Chondrocyte (in vitro differentiated cells): ENCODE measurements around the gene UGCG. TPM values are rescaled to one million over a fixed set of nuclear protein-coding genes. Genes with fewer than 3 reads are reported as not detected.

ENCODE experiments used
- DNase-seq: peaks from one replicate; pipeline ENCODE4 v3.0.0; 2021; ENCODE audit warnings: mixed read lengths, low spot score
- H3K27ac Mint-ChIP-seq: one replicate; pipeline ENCODE4 v1.8.0; 2021; ENCODE audit warnings: mild to moderate bottlenecking, moderate library complexity, mixed read lengths; ENCODE audit not compliant: unreplicated experiment
- H3K27me3 Mint-ChIP-seq: 2 replicates; pipeline ENCODE4 v1.8.0; 2021; ENCODE audit warnings: low read depth, mixed read lengths
- H3K36me3 Mint-ChIP-seq: 2 replicates; pipeline ENCODE4 v1.8.0; 2021; ENCODE audit warnings: low read depth, mixed read lengths
- H3K4me1 Mint-ChIP-seq: 2 replicates; pipeline ENCODE4 v1.8.0; 2021; ENCODE audit warnings: low read depth, mild to moderate bottlenecking, mixed read lengths
- H3K4me3 Mint-ChIP-seq: one replicate; pipeline ENCODE4 v1.8.0; 2021; ENCODE audit warnings: mild to moderate bottlenecking, moderate library complexity, mixed read lengths; ENCODE audit not compliant: unreplicated experiment
- H3K9me3 Mint-ChIP-seq: 2 replicates; pipeline ENCODE4 v1.8.0; 2021; ENCODE audit warnings: low read depth, mixed read lengths
- CTCF ChIP-seq: fragments of 200-600 bp; sonication (generic); IDR thresholded peaks from 2 replicates; pipeline ENCODE4 v1.5.0; 2021; ENCODE audit warnings: antibody characterized with exemption, mild to moderate bottlenecking, moderate library complexity
- total RNA-seq: library from RNA; stranded (reverse); gene quantifications from 3 replicates; pipeline ENCODE4 v1.2.1, GENCODE V29; 2021

The UGCG gene
- total RNA-seq, 1 donor from 2014 or later = 30.9 TPM

DNA sequence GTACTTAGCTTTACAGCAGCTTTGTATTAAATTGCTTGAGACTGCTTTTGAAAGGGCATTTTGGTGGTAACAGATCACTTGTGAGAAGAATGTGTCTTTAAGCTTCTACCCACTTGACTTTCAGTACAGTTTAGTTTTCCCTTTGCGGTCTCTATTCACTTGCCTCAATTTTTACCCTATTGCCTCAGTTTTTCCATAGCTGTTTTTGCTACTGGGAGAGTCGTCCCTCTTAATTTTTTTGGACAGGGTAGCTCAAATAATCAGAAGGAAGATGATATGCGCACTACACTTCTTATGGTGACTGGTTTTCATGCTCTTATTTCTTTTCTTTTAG lies 18.8 kb downstream of the UGCG start:
- no peak for TF ChIP-seq CTCF
- Mint-ChIP-seq H3K4me1 (peaks cover 36% of the 10 kb centered on the region), H3K4me3 (no peak overlapping the region), H3K27me3 (no peaks in the 10 kb centered on the region), H3K36me3 (peaks cover 5% of the 10 kb centered on the region), H3K27ac (no peak overlapping the region), H3K9me3 (no peaks in the 10 kb centered on the region)
- DNase-seq = no peak

GRCh38 chr9:111916234-111916645 lies 19.6 kb downstream of the UGCG start:
- no peaks in the 10 kb centered on the region for H3K9me3 Mint-ChIP-seq
- H3K36me3 Mint-ChIP-seq = peaks cover 6% of the 10 kb centered on the region
- H3K27me3 Mint-ChIP-seq = no peaks in the 10 kb centered on the region
- H3K4me3 Mint-ChIP-seq = no peak overlapping the region
- no peak overlapping the region for H3K27ac Mint-ChIP-seq
- no peak for DNase-seq
- H3K4me1 Mint-ChIP-seq = peaks cover 31% of the 10 kb centered on the region
- TF ChIP-seq CTCF = no peak

DNA sequence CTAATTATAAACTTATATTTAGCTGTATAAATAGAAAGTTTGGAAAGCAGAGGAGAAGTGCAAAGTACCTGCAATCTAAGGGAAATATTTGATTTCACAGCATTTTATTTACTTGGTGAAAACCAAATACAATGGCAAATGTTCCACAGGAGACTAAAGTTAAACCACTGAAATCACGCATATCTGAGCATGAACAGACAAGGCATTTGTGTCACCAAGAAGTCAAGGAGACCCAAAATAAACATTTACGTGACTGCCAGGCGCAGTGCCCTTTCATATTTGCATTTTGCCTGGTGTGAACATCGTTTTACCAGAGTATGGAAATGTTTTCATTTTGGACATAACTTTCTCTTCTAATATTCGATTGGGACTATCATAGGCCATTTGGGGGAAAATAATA lies 20.6 kb downstream of the UGCG start:
- H3K36me3 Mint-ChIP-seq = peaks cover 6% of the 10 kb centered on the region
- H3K4me3 Mint-ChIP-seq = no peak overlapping the region
- H3K4me1 Mint-ChIP-seq = peaks cover 31% of the 10 kb centered on the region
- no peak for TF ChIP-seq CTCF
- no peak for DNase-seq
- no peaks in the 10 kb centered on the region for H3K27me3 Mint-ChIP-seq
- no peak overlapping the region for H3K27ac Mint-ChIP-seq
- no peaks in the 10 kb centered on the region for H3K9me3 Mint-ChIP-seq

- Mint-ChIP-seq H3K4me3 (no peak overlapping the region), H3K9me3 (no peaks in the 10 kb centered on the region), H3K4me1 (peaks cover 31% of the 10 kb centered on the region), H3K36me3 (peaks cover 8% of the 10 kb centered on the region), H3K27me3 (no peaks in the 10 kb centered on the region), H3K27ac (peak overlapping the region; percentile 49)
- DNase-seq = no peak
- no peak for TF ChIP-seq CTCF
These were observed 21.4 kb downstream of the UGCG start for GRCh38 chr9:111917980-111918379.

DNA sequence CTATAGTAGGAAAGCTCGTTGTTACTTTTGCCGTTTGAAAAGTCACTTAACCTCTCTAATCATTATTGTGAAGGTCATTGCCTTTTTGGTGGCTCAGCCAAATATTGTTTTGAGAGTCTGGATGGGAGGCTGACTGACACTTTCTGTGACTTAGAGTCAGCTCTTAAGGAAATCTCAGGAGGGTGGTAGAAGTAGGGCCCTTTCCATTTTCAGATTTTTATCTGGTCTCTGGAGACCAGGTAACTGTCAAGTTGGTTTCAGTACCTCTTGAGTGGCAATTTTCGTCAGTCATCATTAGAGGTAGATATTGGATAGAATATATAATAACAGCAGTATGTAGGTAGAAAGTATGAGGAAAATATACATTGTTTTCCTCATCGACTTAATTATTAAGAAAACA lies 23.3 kb downstream of the UGCG start:
- H3K9me3 Mint-ChIP-seq = no peaks in the 10 kb centered on the region
- no peak overlapping the region for H3K4me3 Mint-ChIP-seq
- H3K36me3 Mint-ChIP-seq = peaks cover 10% of the 10 kb centered on the region
- no peak for TF ChIP-seq CTCF
- DNase-seq = no peak
- no peak overlapping the region for H3K27ac Mint-ChIP-seq
- H3K4me1 Mint-ChIP-seq = peaks cover 21% of the 10 kb centered on the region
- no peaks in the 10 kb centered on the region for H3K27me3 Mint-ChIP-seq
